Measurements from ENCODE around the gene ZPBP.

GRCh38 chr7:49928787-49929186 is 164.3 kb downstream of the ZPBP start:
- TF ChIP-seq CTCF (IDR thresholded peaks at IDR 0.05; ENCODE audit: insufficient read depth, low read depth, low read length) (no peak), EZH2 (IDR thresholded peaks at IDR 0.05; ENCODE audit: insufficient read depth, low read length) (no peak)
